ENCODE results near the gene SLCO2B1. TPM values are rescaled to one million over a fixed set of nuclear protein-coding genes. Genes with fewer than 3 reads are reported as not detected.
A peak's percentile ranks its signal among the peaks of the same experiment; 100 is the strongest.

SLCO2B1 gene
- total RNA-seq, 1 donor from 2014 or later, result 2.6 TPM

GRCh38 chr11:75241036-75241905, 90.4 kb downstream of the SLCO2B1 start:
- H3K4me2 ChIP-seq (ENCODE audit: low read length), result peak overlapping the region; percentile 89
- H3K79me2 ChIP-seq (ENCODE audit: insufficient read depth, low read length), result no peaks in the 10 kb centered on the region
- Mint-ChIP-seq H3K4me3 (ENCODE audit: unreplicated experiment) (peak overlapping the region; percentile 62), H3K4me1 (ENCODE audit: low read depth, unreplicated experiment) (peaks cover under 1% of the 10 kb centered on the region), H3K27me3 (ENCODE audit: low read depth, unreplicated experiment) (peaks cover 66% of the 10 kb centered on the region), H3K36me3 (ENCODE audit: low read depth, unreplicated experiment) (no peaks in the 10 kb centered on the region), H3K27ac (ENCODE audit: unreplicated experiment) (no peak overlapping the region), H3K9me3 (ENCODE audit: unreplicated experiment) (no peaks in the 10 kb centered on the region)
- peaks cover 58% of the 10 kb centered on the region for H3K27me3 ChIP-seq (ENCODE audit: insufficient read depth, low read length)
- H3K4me3 ChIP-seq (ENCODE audit: insufficient read depth, low read depth, low read length), result peak overlapping the region; percentile 53
- no peak for FAIRE-seq
- no peaks in the 10 kb centered on the region for H3K9me3 ChIP-seq (ENCODE audit: insufficient read depth, low read depth, low read length)
- TF ChIP-seq, protein P1, sequence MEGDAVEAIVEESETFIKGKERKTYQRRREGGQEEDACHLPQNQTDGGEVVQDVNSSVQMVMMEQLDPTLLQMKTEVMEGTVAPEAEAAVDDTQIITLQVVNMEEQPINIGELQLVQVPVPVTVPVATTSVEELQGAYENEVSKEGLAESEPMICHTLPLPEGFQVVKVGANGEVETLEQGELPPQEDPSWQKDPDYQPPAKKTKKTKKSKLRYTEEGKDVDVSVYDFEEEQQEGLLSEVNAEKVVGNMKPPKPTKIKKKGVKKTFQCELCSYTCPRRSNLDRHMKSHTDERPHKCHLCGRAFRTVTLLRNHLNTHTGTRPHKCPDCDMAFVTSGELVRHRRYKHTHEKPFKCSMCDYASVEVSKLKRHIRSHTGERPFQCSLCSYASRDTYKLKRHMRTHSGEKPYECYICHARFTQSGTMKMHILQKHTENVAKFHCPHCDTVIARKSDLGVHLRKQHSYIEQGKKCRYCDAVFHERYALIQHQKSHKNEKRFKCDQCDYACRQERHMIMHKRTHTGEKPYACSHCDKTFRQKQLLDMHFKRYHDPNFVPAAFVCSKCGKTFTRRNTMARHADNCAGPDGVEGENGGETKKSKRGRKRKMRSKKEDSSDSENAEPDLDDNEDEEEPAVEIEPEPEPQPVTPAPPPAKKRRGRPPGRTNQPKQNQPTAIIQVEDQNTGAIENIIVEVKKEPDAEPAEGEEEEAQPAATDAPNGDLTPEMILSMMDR (IDR thresholded peaks at IDR 0.05; ENCODE audit: insufficient read depth, low read depth, low read length), result peak; percentile 53
- peak; percentile 22 for TF ChIP-seq EZH2 (IDR thresholded peaks at IDR 0.05; ENCODE audit: insufficient read depth, low read length)
- DNase-seq (ENCODE audit: low read depth), result peak; percentile 56
- H2AFZ ChIP-seq (ENCODE audit: low read depth, low read length), result peak overlapping the region; percentile 84
- H3K27ac ChIP-seq (ENCODE audit: low read depth, low read length), result no peak overlapping the region
- no peaks in the 10 kb centered on the region for H4K20me1 ChIP-seq (ENCODE audit: insufficient read depth, low read length)
- H3K9ac ChIP-seq (ENCODE audit: low read length), result no peak overlapping the region
- H3K4me1 ChIP-seq (ENCODE audit: insufficient read depth, low read length), result peaks cover 3% of the 10 kb centered on the region
- H3K36me3 ChIP-seq (ENCODE audit: insufficient read depth, low read length), result no peaks in the 10 kb centered on the region

DNA sequence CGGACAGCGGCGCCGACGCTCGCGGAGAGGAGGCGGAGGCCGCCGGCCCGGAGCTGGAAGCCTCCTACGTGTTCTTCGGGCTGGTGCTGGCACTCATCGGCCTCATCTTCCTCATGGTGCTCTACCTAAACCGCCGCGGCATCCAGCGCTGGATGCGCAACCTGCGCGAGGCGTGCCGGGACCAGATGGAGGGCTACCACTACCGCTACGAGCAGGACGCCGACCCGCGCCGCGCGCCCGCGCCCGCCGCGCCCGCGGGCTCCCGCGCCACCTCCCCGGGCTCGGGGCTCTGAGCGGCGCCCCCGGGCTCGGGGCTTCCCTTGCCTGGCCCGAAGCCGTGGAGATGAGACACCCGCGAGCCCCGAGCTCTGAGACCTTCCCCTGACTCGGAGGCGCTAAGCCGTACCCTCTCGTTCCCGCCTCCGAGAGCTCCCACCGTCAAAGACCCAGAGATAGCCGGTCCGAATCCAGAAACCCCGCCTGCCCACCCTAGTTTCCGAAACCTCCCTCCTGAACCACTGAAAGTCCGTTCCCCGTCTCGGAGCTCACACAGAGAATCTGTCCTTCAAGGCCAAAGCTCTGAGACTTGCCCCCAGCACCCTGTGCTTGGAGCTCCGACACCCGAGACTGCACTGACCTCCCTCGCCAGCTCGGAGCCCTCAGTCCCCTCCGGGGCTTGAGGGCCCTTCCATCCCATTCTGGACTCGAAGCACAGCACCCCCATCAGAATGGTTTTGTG, 91.2 kb downstream of the SLCO2B1 start:
- H3K9me3 Mint-ChIP-seq (ENCODE audit: unreplicated experiment), result no peaks in the 10 kb centered on the region
- peak overlapping the region; percentile 83 for H2AFZ ChIP-seq (ENCODE audit: low read depth, low read length)
- TF ChIP-seq EZH2 (IDR thresholded peaks at IDR 0.05; ENCODE audit: insufficient read depth, low read length), result no peak
- TF ChIP-seq, protein P1 (IDR thresholded peaks at IDR 0.05; ENCODE audit: insufficient read depth, low read depth, low read length), result no peak
- H3K36me3 ChIP-seq (ENCODE audit: insufficient read depth, low read length), result no peaks in the 10 kb centered on the region
- peak overlapping the region; percentile 89 for H3K4me2 ChIP-seq (ENCODE audit: low read length)
- H3K27me3 ChIP-seq (ENCODE audit: insufficient read depth, low read length), result peaks cover 60% of the 10 kb centered on the region
- H3K27ac Mint-ChIP-seq (ENCODE audit: unreplicated experiment), result no peak overlapping the region
- peak overlapping the region; percentile 79 for H3K4me3 Mint-ChIP-seq (ENCODE audit: unreplicated experiment)
- no peaks in the 10 kb centered on the region for H3K36me3 Mint-ChIP-seq (ENCODE audit: low read depth, unreplicated experiment)
- peaks cover 69% of the 10 kb centered on the region for H3K27me3 Mint-ChIP-seq (ENCODE audit: low read depth, unreplicated experiment)
- no peak overlapping the region for H3K27ac ChIP-seq (ENCODE audit: low read depth, low read length)
- peak overlapping the region; percentile 14 for H3K9ac ChIP-seq (ENCODE audit: low read length)
- H3K4me3 ChIP-seq (ENCODE audit: insufficient read depth, low read depth, low read length), result peak overlapping the region; percentile 53
- H3K9me3 ChIP-seq (ENCODE audit: insufficient read depth, low read depth, low read length), result no peaks in the 10 kb centered on the region
- no peaks in the 10 kb centered on the region for H3K79me2 ChIP-seq (ENCODE audit: insufficient read depth, low read length)
- no peaks in the 10 kb centered on the region for H4K20me1 ChIP-seq (ENCODE audit: insufficient read depth, low read length)
- FAIRE-seq, result no peak
- H3K4me1 Mint-ChIP-seq (ENCODE audit: low read depth, unreplicated experiment), result no peaks in the 10 kb centered on the region
- no peak for DNase-seq (ENCODE audit: low read depth)
- H3K4me1 ChIP-seq (ENCODE audit: insufficient read depth, low read length), result peaks cover 3% of the 10 kb centered on the region
